GM21381 (cell line): ENCODE data around the gene ADGRV1.
"Not testable (repeated sequence)": the region's sequence is repeated elsewhere in the genome, so short reads cannot be mapped to it uniquely, and the experiment has no call there.

Experiments used
- ATAC-seq: cut with Tn5 transposase; IDR thresholded peaks from one replicate; pipeline ENCODE4 v1.9.1; 2021; ENCODE audit warnings: mild to moderate bottlenecking, moderate library complexity; ENCODE audit not compliant: unreplicated experiment

ADGRV1 gene

GRCh38 chr5:90551376-90551775, 7.2 kb upstream of the ADGRV1 start:
- no peak for ATAC-seq

- ATAC-seq: no peak
Observed at GRCh38 chr5:90553711-90554110, 4.9 kb upstream of the ADGRV1 start.

GRCh38 chr5:90554358-90555006, 4.1 kb upstream of the ADGRV1 start:
- no peak for ATAC-seq

- no peak for ATAC-seq
Observed at GRCh38 chr5:90555666-90556065, 2.9 kb upstream of the ADGRV1 start.

GRCh38 chr5:90557391-90557790, 1.2 kb upstream of the ADGRV1 start:
- ATAC-seq: no peak

- no peak for ATAC-seq
Observed at GRCh38 chr5:90557871-90558270, 726 bp upstream of the ADGRV1 start.

GRCh38 chr5:90560771-90561170, 2.2 kb downstream of the ADGRV1 start:
- no peak for ATAC-seq

- ATAC-seq: no peak
Observed at GRCh38 chr5:90561766-90562165, 3.2 kb downstream of the ADGRV1 start.

- no peak for ATAC-seq
Observed at GRCh38 chr5:90562341-90562740, 3.7 kb downstream of the ADGRV1 start.

GRCh38 chr5:90563108-90563507, 4.5 kb downstream of the ADGRV1 start:
- no peak for ATAC-seq

GRCh38 chr5:90565491-90565890, 6.9 kb downstream of the ADGRV1 start:
- no peak for ATAC-seq

- no peak for ATAC-seq
Observed at GRCh38 chr5:90569084-90569483, 10.5 kb downstream of the ADGRV1 start.

GRCh38 chr5:90570034-90570433, 11.4 kb downstream of the ADGRV1 start:
- ATAC-seq: no peak

GRCh38 chr5:90571147-90571773, 12.7 kb downstream of the ADGRV1 start:
- no peak for ATAC-seq

- no peak for ATAC-seq
Observed at GRCh38 chr5:90575712-90576111, 17.1 kb downstream of the ADGRV1 start.

- not testable (repeated sequence) for ATAC-seq
Observed at GRCh38 chr5:90576566-90576965, 18.0 kb downstream of the ADGRV1 start.

GRCh38 chr5:90579905-90580304, 21.3 kb downstream of the ADGRV1 start:
- not testable (repeated sequence) for ATAC-seq

- no peak for ATAC-seq
Observed at GRCh38 chr5:90581956-90582355, 23.4 kb downstream of the ADGRV1 start.

- no peak for ATAC-seq
Observed at GRCh38 chr5:90585337-90585986, 26.9 kb downstream of the ADGRV1 start.

GRCh38 chr5:90586469-90586868, 27.9 kb downstream of the ADGRV1 start:
- ATAC-seq: no peak

GRCh38 chr5:90590170-90590569, 31.6 kb downstream of the ADGRV1 start:
- ATAC-seq: no peak

GRCh38 chr5:90593083-90593482, 34.5 kb downstream of the ADGRV1 start:
- not testable (repeated sequence) for ATAC-seq
